ENCODE data around the gene SDC4.

SDC4 gene

GRCh38 chr20:45312241-45312640 is 36.0 kb downstream of the SDC4 start:
- TF ChIP-seq GATA2 (IDR thresholded peaks at IDR 0.05; ENCODE audit: low read depth, low read length) = no peak
- TF ChIP-seq GATA3 (IDR thresholded peaks at IDR 0.05; ENCODE audit: low read depth, low read length) = no peak

- TF ChIP-seq GATA2 (IDR thresholded peaks at IDR 0.05; ENCODE audit: low read depth, low read length) (no peak), GATA3 (IDR thresholded peaks at IDR 0.05; ENCODE audit: low read depth, low read length) (no peak)
Observed at GRCh38 chr20:45311589-45312211, 36.5 kb downstream of the SDC4 start.

- TF ChIP-seq GATA3 (IDR thresholded peaks at IDR 0.05; ENCODE audit: low read depth, low read length) (no peak), GATA2 (IDR thresholded peaks at IDR 0.05; ENCODE audit: low read depth, low read length) (no peak)
Observed at GRCh38 chr20:45309075-45309474, 39.1 kb downstream of the SDC4 start.

GRCh38 chr20:45308117-45308778 is 40.0 kb downstream of the SDC4 start, which contains the start of gene MATN4:
Gene MATN4 (minus strand): TSS chr20:45308299. CDS start chr20:45305582, 2,717 bp downstream.
- TF ChIP-seq GATA2 (IDR thresholded peaks at IDR 0.05; ENCODE audit: low read depth, low read length) (no peak), GATA3 (IDR thresholded peaks at IDR 0.05; ENCODE audit: low read depth, low read length) (no peak)

- no peak for TF ChIP-seq GATA3 (IDR thresholded peaks at IDR 0.05; ENCODE audit: low read depth, low read length)
- TF ChIP-seq GATA2 (IDR thresholded peaks at IDR 0.05; ENCODE audit: low read depth, low read length) = no peak
Observed at GRCh38 chr20:45307076-45307640, 41.1 kb downstream of the SDC4 start.

GRCh38 chr20:45306431-45306982 is 41.7 kb downstream of the SDC4 start, which contains the start of gene RBPJL:
Gene RBPJL (plus strand): TSS chr20:45306840. CDS start chr20:45306923, 83 bp downstream.
- TF ChIP-seq GATA3 (IDR thresholded peaks at IDR 0.05; ENCODE audit: low read depth, low read length) (no peak), GATA2 (IDR thresholded peaks at IDR 0.05; ENCODE audit: low read depth, low read length) (no peak)

- TF ChIP-seq GATA2 (IDR thresholded peaks at IDR 0.05; ENCODE audit: low read depth, low read length) = no peak
- no peak for TF ChIP-seq GATA3 (IDR thresholded peaks at IDR 0.05; ENCODE audit: low read depth, low read length)
Observed at GRCh38 chr20:45305262-45305661, 43.0 kb downstream of the SDC4 start.

- no peak for TF ChIP-seq GATA2 (IDR thresholded peaks at IDR 0.05; ENCODE audit: low read depth, low read length)
- TF ChIP-seq GATA3 (IDR thresholded peaks at IDR 0.05; ENCODE audit: low read depth, low read length) = no peak
Observed at GRCh38 chr20:45304464-45304999, 43.7 kb downstream of the SDC4 start.

- no peak for TF ChIP-seq GATA2 (IDR thresholded peaks at IDR 0.05; ENCODE audit: low read depth, low read length)
- TF ChIP-seq GATA3 (IDR thresholded peaks at IDR 0.05; ENCODE audit: low read depth, low read length) = no peak
Observed at GRCh38 chr20:45303586-45304463, 44.4 kb downstream of the SDC4 start.

GRCh38 chr20:45301824-45302271 is 46.4 kb downstream of the SDC4 start:
- no peak for TF ChIP-seq GATA3 (IDR thresholded peaks at IDR 0.05; ENCODE audit: low read depth, low read length)
- TF ChIP-seq GATA2 (IDR thresholded peaks at IDR 0.05; ENCODE audit: low read depth, low read length) = no peak

GRCh38 chr20:45300961-45301360 is 47.3 kb downstream of the SDC4 start:
- TF ChIP-seq GATA2 (IDR thresholded peaks at IDR 0.05; ENCODE audit: low read depth, low read length) (no peak), GATA3 (IDR thresholded peaks at IDR 0.05; ENCODE audit: low read depth, low read length) (no peak)

GRCh38 chr20:45299786-45300185 is 48.4 kb downstream of the SDC4 start:
- TF ChIP-seq GATA2 (IDR thresholded peaks at IDR 0.05; ENCODE audit: low read depth, low read length) (no peak), GATA3 (IDR thresholded peaks at IDR 0.05; ENCODE audit: low read depth, low read length) (no peak)

GRCh38 chr20:45297786-45298497 is 50.3 kb downstream of the SDC4 start:
- no peak for TF ChIP-seq GATA2 (IDR thresholded peaks at IDR 0.05; ENCODE audit: low read depth, low read length)
- no peak for TF ChIP-seq GATA3 (IDR thresholded peaks at IDR 0.05; ENCODE audit: low read depth, low read length)

Measured in SH-SY5Y (cell line).